ENCODE results near the gene LAMB4.

Gene LAMB4

DNA sequence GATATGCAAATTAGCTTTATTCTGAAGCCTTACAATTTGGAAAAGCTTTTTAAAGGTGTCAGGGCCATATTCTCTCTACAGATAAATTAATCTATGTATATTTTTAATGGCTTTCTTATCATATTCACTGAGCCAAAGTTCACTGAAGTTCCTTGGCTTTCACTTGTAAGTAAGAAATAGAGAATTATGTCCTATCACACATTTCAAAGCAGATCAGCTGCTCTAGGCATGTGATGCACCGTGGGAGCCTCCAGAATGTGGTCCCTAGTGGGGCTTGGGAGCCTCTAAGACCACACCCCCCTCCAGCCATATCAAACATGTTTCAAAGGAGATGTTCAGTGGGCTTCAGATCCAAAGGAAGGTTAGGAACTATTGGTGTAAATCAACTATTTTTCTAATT lies 51.5 kb downstream of the LAMB4 start:
- no peak for DNase-seq (ENCODE audit: low read depth, low spot score)

DNA sequence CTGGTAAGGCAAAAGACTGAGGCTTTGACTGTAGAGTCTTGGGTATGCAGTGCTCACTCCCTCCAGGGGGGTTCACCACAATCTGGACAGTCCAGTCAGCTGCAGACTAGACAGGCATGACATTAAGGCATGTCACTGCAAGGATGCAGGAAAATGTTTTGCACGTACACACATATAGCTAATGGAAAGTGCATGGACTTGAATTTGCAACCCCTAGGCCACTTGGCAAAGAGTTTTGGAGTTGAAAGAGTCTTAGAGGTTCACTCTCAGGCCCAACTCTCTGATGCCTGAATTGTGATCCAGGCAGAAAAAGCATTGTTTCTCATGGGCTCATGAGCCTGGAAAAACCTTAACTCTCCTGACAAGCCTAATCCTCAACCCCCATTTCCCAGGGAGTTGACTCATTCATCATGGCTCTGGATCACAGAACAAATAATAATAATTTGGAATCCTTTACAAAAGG lies 51.9 kb downstream of the LAMB4 start:
- no peak for DNase-seq (ENCODE audit: low read depth, low spot score)

DNA sequence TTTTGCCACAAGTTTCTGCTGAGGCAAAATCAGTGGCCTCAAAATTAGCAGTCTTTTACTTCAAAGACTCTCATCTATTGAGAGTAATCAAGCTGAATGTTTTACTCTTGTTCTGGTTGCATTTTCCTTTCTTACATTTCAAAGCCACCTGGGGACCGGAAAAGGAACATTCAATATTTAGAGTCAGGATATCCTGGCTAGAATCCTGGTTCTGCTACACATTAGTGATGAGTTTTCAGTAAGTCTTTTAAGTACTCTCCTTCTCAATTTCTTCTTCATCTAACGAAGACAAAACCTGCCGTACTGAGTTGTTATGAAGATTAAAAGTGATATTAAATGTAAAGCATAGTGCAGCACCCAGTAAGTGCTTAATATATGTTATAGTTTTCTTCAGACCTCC lies 52.5 kb downstream of the LAMB4 start:
- no peak for DNase-seq (ENCODE audit: low read depth, low spot score)

DNA sequence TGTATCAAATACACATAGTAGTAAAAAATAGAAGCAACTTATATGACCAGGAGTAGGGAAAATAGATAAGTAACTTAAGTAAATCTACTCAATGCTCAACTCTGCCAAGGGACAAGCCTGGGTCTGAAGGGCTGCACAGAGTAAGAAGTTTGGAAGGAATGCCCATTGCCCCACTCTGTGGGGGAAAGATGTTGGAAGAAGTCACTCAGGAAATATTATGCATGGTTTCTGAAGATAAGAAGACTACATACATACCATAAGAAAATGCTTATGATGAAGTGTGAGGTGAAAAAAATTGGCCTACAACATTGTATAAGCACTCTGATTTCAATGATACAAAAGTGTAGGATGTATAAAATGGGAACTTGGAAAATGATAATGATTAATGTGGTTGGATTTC lies 54.0 kb downstream of the LAMB4 start:
- DNase-seq (ENCODE audit: low read depth, low spot score): no peak

DNA sequence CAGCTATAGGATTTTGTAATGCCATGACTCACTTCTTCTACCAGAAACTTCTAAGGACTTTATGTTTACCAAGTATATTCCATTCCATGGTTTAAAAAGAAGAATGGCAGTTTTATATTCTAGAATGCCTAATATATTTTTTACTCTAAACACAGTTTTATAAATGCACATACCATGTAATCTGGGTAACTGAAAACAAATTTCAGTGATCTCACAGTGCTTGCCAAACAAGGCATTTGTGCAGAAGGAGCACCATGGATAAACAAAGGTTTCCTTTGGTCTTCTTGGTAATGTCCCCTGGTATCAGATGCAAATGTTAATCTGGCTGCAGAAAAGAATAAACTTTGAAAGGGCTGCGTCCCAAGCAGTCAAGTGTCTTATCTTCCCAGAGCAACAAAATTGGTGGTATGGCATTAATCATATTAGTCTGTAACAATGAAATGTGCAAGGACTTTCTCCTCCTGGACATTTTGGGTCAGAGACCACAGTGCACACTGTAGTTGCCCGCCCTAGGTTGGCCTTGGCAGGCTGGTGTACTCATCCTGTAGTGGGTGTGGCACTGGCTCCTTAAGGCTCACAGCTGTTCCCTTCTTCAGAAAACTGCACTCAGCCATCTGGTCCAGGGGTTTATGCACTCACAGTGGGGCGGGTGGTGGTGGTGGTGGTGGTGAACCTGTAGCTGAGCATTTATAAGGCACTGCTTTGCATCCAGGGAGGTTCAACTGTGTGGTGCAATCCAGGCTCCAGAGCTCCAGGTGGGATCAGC lies 56.7 kb downstream of the LAMB4 start:
- no peak for DNase-seq (ENCODE audit: low read depth, low spot score)

DNA sequence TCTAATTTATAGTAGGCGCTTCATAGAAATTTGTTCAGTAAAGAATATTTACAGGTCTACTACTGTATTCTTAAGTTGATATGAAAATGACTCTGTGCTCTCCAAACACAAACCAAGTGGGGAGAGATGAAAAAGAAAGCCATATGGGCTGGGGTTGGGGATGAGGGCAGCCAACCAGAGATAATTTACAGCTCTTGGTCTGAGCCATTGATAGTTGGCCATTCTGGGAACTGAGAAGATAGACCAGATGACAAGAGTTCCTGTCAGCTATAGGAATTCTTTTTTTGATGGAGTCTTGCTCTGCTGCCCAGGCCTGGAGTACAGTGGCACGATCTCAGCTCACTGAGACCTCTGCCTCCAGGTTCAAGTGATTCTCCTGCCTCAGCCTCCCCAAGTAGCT lies 57.4 kb downstream of the LAMB4 start:
- no peak for DNase-seq (ENCODE audit: low read depth, low spot score)

DNA sequence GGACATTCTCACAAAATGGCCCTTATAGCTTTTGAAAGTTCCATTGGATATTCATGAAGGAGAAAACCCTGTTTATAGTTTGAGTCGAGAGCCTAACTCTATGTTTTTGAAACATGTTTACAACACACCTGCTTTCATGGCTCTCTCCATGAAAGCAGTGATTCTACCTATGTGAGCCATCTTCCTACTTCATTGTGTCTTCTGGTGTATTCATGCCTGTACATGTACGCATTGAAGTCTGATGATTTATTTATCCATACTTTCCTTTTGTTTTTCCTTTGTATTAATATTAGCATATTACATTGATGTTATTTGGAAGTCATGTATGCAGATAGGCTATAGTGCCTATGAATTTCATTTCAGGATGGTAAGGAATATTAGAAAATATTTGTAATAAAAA lies 58.0 kb downstream of the LAMB4 start:
- DNase-seq (ENCODE audit: low read depth, low spot score): no peak

DNA sequence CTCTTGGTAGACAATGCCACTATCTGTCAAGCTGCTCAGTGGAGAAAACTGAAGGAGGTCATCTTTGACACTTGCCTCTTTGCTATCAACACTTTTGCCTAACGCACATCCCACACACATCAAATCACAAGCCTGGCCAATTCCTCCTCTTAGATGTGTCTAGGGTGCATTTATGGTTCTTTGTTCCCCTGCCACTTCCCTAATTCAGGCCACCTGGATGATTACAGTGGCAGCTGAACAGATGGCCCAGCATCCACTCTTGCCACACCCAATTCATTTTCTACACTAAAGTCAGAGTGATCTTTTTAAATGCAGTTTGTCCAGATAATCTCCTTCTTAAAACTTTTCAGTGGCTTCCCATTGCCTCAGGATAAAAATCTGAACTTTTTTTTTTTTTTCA lies 58.6 kb downstream of the LAMB4 start:
- no peak for DNase-seq (ENCODE audit: low read depth, low spot score)

DNA sequence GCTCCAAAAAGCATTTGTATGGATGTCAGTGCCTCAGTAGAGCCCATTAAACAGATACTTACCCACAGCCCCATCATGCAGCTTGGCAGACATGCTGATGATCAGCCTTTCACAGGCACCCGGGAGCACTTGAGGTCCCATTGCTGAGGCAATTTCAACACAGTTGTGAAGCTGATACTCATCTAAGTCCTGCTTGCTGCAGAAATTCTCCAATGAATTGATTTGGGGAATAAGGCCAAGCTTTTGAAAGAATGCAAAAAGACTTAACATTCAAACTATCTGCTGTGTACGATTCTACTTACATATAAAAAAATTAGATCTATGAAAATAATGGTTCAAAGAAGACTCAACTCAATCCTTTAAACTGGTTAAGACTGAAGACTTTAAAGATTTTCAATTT lies 60.5 kb downstream of the LAMB4 start:
- DNase-seq (ENCODE audit: low read depth, low spot score): no peak

DNA sequence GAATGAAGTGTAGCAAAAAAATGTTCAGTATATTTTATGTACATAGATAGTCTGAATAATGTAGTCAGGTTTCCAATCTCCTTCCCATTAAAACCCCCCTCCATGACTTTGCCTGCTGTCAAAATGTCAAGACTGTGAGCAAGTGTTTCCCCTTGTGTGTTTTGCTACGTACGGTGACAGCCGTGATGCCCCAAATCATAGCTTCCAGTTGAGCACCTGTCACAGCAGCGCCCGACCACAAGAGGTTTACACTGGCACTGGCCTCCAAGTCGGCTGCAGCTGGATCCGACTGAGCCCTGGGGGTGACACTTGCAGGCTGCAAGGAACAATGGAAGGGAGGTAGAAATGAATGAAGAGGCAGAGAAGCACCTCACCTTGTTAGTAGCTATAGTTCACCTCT lies 62.3 kb downstream of the LAMB4 start:
- DNase-seq (ENCODE audit: low read depth, low spot score): no peak

DNA sequence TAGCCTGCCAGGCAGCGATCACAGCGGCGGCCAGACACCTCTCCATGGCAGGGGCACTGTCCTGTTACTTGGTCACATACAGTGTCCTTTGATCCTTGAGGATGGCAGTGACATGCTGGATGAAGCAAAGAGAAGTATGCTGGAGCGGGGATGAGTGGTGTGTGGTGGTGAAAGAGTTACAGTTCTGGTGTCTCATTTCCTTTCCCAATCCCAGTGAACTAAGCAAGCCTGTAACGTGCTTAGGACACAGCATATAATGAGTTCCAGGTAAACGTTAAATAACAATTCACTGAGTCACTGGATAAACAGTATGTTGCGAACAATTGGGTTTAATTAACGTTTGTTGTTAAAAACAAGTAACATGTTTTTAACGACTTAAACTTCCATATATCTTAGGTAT lies 63.7 kb downstream of the LAMB4 start:
- no peak for DNase-seq (ENCODE audit: low read depth, low spot score)

DNA sequence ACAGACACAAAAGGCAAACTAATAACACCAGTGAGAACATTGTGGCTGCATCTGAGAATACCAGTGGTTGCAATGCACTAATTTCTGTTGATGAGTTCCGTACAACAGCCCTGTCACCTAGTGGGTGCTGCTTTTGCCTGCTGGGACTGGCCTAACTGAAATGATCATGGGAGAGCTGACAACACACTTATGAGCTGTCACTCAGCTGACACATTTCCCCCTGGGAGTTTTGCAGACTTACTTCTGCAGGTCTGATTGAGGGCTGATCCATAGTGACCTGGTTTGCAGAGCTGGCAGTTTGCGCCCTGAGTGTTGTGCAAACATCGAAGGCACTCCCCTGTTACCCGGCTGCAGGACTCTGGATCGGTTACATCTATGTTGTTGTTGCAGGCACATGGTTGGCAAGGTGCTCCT lies 66.6 kb downstream of the LAMB4 start:
- no peak for DNase-seq (ENCODE audit: low read depth, low spot score)

DNA sequence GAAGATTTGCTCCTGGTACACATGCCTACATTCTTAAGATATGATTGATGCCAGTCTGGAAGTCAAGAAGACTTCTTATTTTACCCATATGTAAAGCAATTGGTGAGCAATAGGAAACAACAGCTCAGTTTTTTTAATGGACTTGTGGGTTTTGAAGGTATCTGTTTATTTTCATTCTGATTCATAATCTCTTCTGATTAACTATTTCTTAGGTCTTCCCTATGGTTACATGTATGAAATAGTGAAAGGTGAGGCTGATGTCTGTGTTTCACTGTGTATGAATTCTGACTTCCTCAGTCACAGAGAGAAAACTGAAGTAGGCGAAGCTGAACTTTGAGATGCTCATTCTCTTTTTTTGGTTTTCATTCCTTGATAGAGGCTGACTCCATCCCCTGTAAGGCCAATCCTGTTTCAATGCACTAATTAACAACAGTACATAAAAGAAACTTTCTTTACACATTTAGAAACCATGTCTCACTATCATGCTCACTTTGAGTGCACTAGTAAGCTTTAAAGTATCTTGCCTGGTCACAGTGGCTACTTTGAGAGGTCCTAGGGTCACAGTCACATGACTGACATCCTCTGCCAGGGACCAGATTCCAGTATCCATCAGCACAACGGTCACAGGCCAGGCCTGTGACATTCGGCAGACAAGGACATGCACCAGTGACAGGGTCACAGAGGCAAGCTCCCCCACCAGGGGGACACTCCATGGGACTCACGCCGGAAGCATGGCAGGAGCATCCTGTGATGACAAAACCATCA lies 67.7 kb downstream of the LAMB4 start:
- DNase-seq (ENCODE audit: low read depth, low spot score): no peak

DNA sequence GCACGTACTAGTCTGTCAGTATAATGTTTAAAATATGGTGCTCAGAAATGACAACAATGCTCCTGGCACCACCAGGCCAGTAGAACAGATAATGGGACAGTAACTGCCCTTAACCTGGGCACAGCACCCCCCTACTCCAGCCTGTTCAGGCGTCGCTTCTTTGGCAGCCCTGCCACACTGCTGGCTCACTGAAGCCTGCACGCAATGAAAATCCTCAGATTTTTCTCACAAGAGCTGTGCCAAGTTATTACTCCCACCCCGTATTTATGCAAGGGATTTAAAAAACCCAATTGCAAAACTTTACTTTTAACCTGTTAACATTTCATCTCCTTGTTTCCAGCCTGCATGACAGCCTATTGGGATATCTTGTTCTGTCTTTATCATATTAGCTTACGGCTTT lies 70.6 kb downstream of the LAMB4 start:
- DNase-seq (ENCODE audit: low read depth, low spot score): no peak

DNA sequence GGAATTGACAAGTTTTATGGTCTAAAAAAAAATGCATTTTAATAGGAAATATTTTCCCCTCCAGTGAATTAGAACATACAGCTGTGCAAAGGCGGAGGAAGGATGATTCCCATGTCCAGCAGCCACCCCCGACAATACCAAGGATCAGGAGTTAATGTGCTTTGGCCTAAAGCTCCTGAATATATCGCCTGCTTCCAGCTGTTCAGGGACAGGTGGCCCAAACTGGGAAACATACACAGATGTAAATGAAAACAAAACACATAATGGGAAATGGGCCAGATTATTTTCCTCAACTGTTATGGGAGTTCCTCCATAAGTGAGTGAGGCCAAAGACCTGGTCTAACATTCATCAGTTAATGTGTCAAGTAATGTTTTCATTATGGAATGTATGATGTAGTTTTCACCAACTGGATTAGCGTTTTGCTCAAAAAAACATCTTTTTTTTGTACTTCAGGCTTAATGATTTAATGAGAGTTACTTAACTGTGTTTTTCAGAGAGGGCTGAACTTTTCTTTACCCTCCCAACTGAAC lies 72.1 kb downstream of the LAMB4 start:
- no peak for DNase-seq (ENCODE audit: low read depth, low spot score)

DNA sequence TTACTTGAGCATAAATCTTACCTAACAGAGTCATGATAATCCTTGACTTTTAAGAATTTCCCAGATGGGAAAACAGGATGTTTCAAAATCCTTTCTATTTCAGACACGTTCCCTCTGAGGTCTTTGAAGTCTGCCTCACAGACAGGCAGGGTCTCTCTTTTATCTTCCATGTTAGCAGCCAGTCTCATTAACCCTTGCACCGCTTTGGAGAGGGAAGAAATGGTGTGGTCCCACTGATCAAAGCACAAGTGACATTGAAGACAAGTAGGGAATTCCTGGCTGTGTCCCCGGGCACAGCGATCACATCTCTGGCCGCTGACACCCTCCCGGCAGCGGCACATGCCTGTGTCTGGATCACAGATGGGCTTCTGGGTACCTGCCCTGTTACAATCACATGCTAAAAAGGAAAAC lies 74.5 kb downstream of the LAMB4 start:
- peak; percentile 31 for DNase-seq (ENCODE audit: low read depth, low spot score)

DNA sequence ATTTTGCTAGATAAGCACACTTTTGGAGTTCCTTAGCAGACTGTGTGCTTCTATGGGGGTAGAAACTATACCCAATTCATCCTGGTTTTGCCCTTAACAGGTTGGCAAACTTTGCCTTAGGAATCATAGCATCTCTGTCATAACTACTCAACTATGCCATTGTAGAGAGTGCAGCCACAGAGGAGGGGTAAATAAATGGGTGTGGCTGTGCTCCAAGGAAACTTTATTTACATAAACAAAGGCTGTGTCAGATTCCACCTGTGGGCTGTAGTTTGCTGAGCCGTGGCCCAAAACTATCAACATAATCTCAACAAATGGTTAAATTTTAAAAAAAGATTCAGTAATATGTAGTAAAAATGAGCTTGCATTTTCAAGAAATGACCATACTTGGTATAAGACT lies 75.6 kb downstream of the LAMB4 start:
- no peak for DNase-seq (ENCODE audit: low read depth, low spot score)

DNA sequence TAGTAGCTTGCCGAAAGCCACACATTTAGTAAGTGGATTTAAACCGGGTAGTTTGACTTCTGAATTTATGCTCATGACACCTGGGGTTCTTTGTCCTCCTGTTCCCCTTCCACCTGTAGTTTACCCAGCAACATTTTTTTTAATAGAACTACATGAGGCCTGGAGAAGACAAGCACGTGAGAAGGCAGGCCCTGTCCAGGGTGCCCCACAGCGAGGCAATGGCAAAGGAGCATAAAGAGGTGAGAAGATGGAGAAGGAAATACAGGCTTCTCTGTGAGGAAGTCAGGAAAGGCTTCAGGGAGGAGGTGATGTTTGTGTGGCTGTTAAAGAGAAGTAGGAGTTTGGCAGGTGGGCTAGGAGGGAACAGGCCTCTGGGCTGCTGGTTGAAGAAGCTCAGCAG lies 76.9 kb downstream of the LAMB4 start:
- no peak for DNase-seq (ENCODE audit: low read depth, low spot score)

DNA sequence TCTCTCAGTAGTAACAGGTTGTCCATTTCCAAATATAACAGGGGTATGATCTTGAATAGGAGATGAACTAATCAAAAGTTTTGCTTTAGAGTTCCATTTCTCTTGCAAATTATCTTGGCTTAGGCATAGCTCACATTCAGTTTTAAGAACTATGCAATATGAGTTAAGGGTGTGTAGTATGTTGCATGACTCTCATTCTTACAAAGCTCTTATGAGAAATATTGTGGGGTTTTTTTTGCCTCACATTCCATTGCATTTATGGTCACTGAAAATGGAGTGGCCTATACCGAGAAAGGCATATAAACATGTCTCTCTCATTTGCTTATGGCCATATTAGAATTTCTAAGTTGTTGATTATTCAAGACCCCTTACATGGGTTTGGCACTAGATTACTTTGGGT lies 78.7 kb downstream of the LAMB4 start:
- DNase-seq (ENCODE audit: low read depth, low spot score): no peak

DNA sequence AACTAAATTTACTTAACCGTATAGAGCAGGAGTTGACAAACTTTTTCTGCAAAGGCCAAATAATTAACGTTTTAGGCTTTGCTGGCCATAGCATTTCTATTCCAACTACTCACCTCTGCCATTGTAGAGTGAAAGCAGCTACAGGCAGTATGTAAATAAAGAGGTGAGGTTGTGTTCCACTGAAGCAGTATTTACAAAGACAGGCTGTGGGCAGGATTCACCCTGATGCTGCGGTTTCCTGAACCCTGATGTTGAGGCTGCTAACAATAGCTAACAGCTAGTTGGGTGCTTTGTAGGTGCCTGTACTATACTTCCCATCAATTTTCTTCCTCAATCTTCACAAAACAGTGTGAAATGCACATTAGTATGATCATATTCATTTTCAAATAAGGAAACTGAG lies 80.2 kb downstream of the LAMB4 start:
- no peak for DNase-seq (ENCODE audit: low read depth, low spot score)

DNA sequence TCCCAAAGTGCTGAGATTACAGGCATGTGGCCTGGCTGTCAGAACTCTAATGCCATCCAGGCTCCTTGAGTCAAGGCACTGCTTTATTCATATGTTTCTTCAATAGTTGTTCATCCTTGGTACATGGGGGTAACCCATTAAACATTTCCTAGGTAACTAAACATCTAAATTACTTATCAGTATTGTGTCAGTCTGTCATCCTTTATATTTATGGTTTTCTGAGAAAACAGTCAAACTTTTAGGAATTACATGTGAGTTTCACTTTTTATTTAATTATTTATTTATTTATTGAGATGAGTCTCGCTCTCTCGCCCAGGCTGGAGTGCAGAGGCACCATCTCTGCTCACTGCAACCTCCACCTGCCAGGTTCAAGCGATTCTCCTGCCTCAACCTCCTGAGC lies 81.7 kb downstream of the LAMB4 start:
- DNase-seq (ENCODE audit: low read depth, low spot score): no peak

DNA sequence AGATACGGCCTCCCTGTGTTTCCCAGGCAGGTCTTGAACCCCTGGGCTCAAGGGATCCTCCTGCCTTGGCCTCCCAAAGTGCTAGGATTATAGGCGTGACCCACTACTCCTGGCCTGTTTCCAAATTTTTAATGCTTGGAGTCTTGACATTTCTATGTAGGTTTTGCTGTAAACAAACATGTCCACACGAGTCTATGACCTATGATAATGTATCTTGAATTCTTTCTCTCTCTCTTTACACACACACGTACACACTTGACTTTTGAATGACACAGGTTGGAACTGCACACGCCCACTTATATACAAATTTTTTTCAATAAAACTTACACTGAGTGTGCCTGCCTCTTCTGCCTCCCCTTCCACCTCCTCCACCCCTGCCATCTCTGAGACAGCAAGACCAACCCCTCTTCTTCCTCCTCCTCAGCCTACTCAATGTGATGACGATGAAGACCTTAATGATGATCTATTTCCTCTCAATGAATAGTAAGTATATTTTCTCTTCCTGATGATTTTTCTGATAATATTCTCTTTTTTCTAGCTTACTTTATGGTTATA lies 83.1 kb downstream of the LAMB4 start:
- DNase-seq (ENCODE audit: low read depth, low spot score): no peak

DNA sequence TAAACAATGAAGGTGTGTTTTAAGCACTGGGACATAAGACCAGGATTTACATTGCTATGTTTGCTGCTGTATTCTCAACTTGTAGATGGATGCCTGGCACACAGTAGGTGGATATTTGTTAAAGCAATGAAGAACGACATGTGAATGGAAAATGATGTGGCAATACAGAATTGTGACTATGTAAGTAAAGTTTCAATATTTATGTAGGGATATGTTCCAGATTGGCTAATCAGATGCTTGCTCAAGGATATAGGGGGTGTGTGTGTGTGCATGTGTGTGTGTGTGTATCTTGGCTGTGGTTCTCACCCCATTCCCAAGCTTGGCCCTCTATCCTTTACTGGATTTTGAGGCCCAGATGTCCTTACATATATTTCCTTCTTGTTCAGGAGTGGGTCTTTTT lies 84.5 kb downstream of the LAMB4 start:
- DNase-seq (ENCODE audit: low read depth, low spot score): no peak

Measured in ELF-1 (cell line).